ENCODE data around the gene METTL24.

The METTL24 gene

GRCh38 chr6:110345025-110345424 lies 13.1 kb downstream of the METTL24 start:
- no peak overlapping the region for H2BK15ac ChIP-seq (ENCODE audit: low read depth, poor library complexity, severe bottlenecking)
- no peak overlapping the region for H3K9ac ChIP-seq (ENCODE audit: low read length)
- H2BK120ac ChIP-seq (ENCODE audit: low read depth, low read length), result no peak overlapping the region
- H3K4ac ChIP-seq (ENCODE audit: low read depth in 1 of 2, low read length in 2 of 2), result no peak overlapping the region
- no peak overlapping the region for H2AFZ ChIP-seq (ENCODE audit: low read depth, low read length)
- no peak overlapping the region for H2BK12ac ChIP-seq (ENCODE audit: low read length in 2 of 2)
- H3K14ac ChIP-seq (ENCODE audit: low read length in 2 of 2), result no peak overlapping the region
- no peak overlapping the region for H2AK5ac ChIP-seq (ENCODE audit: low read length, severe bottlenecking)
- H3K27me3 ChIP-seq (ENCODE audit: control insufficient read depth in 1 of 2, insufficient read depth in 1 of 2, low read length in 2 of 2), result peaks cover 0 to 5% of the 10 kb centered on the region in 2 experiments
- no peak overlapping the region for H3K4me2 ChIP-seq (ENCODE audit: low read length, poor library complexity, severe bottlenecking)
- no peak overlapping the region for H3K27ac ChIP-seq (ENCODE audit: low read length, poor library complexity, severe bottlenecking)
- no peaks in the 10 kb centered on the region for H3K9me3 ChIP-seq (ENCODE audit: control insufficient read depth, low read length)
- 76% methylated on average over 3 of the region's 4 CpGs for WGBS
- H3K23ac ChIP-seq (ENCODE audit: low read length in 2 of 2), result no peak overlapping the region
- no peak overlapping the region for H2BK5ac ChIP-seq (ENCODE audit: low read depth, low read length, poor library complexity, severe bottlenecking)
- H3K4me3 ChIP-seq (ENCODE audit: insufficient read depth in 1 of 2, low read depth in 1 of 2, low read length in 2 of 2), result no peak overlapping the region
- peaks cover 2% of the 10 kb centered on the region for H3K4me1 ChIP-seq (ENCODE audit: control insufficient read depth, insufficient read depth, low read depth, low read length)
- H4K8ac ChIP-seq (ENCODE audit: low read length), result no peak overlapping the region
- H3K18ac ChIP-seq (ENCODE audit: low read depth in 1 of 2, low read length in 2 of 2), result no peak overlapping the region
- no peak overlapping the region for H4K91ac ChIP-seq (ENCODE audit: low read length)
- H3K36me3 ChIP-seq (ENCODE audit: control insufficient read depth in 1 of 2, insufficient read depth in 2 of 2, low read depth in 1 of 2, low read length in 2 of 2), result no peaks in the 10 kb centered on the region
- no peaks in the 10 kb centered on the region for H3K79me1 ChIP-seq (replicated peaks; ENCODE audit: low read length, poor library complexity, severe bottlenecking)
- DNase-seq, result no peak

- Histone ChIP-seq H3K9ac (ENCODE audit: low read length) (no peak overlapping the region), H2AFZ (ENCODE audit: low read depth, low read length) (no peak overlapping the region), H2BK5ac (ENCODE audit: low read depth, low read length, poor library complexity, severe bottlenecking) (no peak overlapping the region), H3K79me1 (replicated peaks; ENCODE audit: low read length, poor library complexity, severe bottlenecking) (no peaks in the 10 kb centered on the region), H2AK5ac (ENCODE audit: low read length, severe bottlenecking) (no peak overlapping the region), H4K91ac (ENCODE audit: low read length) (no peak overlapping the region), H3K9me3 (ENCODE audit: control insufficient read depth, low read length) (no peaks in the 10 kb centered on the region), H3K14ac (ENCODE audit: low read length in 2 of 2) (no peak overlapping the region), H2BK15ac (ENCODE audit: low read depth, poor library complexity, severe bottlenecking) (no peak overlapping the region), H2BK12ac (ENCODE audit: low read length in 2 of 2) (no peak overlapping the region), H3K23ac (ENCODE audit: low read length in 2 of 2) (no peak overlapping the region), H4K8ac (ENCODE audit: low read length) (no peak overlapping the region), H3K4me2 (ENCODE audit: low read length, poor library complexity, severe bottlenecking) (no peak overlapping the region), H3K36me3 (ENCODE audit: control insufficient read depth in 1 of 2, insufficient read depth in 2 of 2, low read depth in 1 of 2, low read length in 2 of 2) (no peaks in the 10 kb centered on the region), H3K27me3 (ENCODE audit: control insufficient read depth in 1 of 2, insufficient read depth in 1 of 2, low read length in 2 of 2) (peaks cover 0 to 12% of the 10 kb centered on the region in 2 experiments), H3K27ac (ENCODE audit: low read length, poor library complexity, severe bottlenecking) (no peak overlapping the region), H3K4ac (ENCODE audit: low read depth in 1 of 2, low read length in 2 of 2) (no peak overlapping the region), H3K18ac (ENCODE audit: low read depth in 1 of 2, low read length in 2 of 2) (no peak overlapping the region), H2BK120ac (ENCODE audit: low read depth, low read length) (no peak overlapping the region), H3K4me1 (ENCODE audit: control insufficient read depth, insufficient read depth, low read depth, low read length) (no peaks in the 10 kb centered on the region), H3K4me3 (ENCODE audit: insufficient read depth in 1 of 2, low read depth in 1 of 2, low read length in 2 of 2) (no peak overlapping the region)
- 100% methylated on average over 2 of the region's 3 CpGs for WGBS
- DNase-seq, result no peak
Observed at GRCh38 chr6:110342759-110343158, 15.4 kb downstream of the METTL24 start.

DNA sequence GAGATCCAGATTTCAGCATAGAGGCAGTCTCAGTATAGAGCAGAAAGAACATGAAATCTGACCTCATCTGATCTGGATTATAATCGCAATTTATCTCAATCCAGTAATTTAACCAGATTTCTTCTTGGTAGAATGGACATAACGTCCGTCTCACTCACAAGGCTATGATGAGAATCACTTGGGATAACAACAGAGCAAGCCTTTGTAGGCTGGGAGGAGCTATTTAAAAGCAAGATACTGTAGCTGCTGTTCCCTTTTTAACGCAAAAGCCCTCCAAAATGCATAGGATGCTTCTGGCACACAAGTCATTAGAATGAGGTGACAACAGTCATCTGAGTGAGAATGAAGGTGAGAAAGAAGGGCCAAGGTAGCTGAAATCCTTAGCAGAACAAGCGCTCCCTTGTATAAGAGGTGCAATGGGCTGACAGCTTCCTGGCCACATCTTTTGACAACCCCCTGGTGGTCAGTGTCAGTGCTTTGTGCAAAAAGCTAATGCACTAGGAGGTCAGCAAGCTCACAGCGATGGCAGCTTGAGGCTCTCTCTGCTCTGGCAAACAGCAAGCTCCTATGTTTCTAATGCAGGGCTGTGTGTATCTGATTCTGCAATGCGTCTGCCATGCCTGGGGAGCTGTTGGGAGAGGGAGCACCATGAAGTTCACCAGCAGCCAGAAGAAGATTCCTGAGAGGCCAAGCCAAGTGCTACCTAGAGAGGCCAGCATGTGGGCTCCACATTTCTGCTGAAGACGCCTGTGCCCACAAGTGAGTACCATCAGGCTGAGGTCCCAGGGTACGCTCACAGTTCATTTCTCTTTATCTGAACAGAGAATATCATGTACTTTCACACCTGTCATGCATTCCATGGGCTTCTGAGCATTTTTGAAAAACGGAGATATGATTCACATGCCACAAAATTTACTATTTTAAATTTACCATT lies 16.2 kb downstream of the METTL24 start:
- no peak overlapping the region for H3K23ac ChIP-seq (ENCODE audit: low read length in 2 of 2)
- no peak overlapping the region for H2BK5ac ChIP-seq (ENCODE audit: low read depth, low read length, poor library complexity, severe bottlenecking)
- H3K4me3 ChIP-seq (ENCODE audit: insufficient read depth in 1 of 2, low read depth in 1 of 2, low read length in 2 of 2), result no peak overlapping the region
- no peaks in the 10 kb centered on the region for H3K4me1 ChIP-seq (ENCODE audit: control insufficient read depth, insufficient read depth, low read depth, low read length)
- no peak overlapping the region for H2AK5ac ChIP-seq (ENCODE audit: low read length, severe bottlenecking)
- no peak overlapping the region for H2BK15ac ChIP-seq (ENCODE audit: low read depth, poor library complexity, severe bottlenecking)
- no peak overlapping the region for H3K9ac ChIP-seq (ENCODE audit: low read length)
- no peak overlapping the region for H3K18ac ChIP-seq (ENCODE audit: low read depth in 1 of 2, low read length in 2 of 2)
- H3K9me3 ChIP-seq (ENCODE audit: control insufficient read depth, low read length), result no peaks in the 10 kb centered on the region
- no peak overlapping the region for H3K27ac ChIP-seq (ENCODE audit: low read length, poor library complexity, severe bottlenecking)
- no peaks in the 10 kb centered on the region for H3K79me1 ChIP-seq (replicated peaks; ENCODE audit: low read length, poor library complexity, severe bottlenecking)
- no peak overlapping the region for H4K91ac ChIP-seq (ENCODE audit: low read length)
- no peaks in the 10 kb centered on the region for H3K36me3 ChIP-seq (ENCODE audit: control insufficient read depth in 1 of 2, insufficient read depth in 2 of 2, low read depth in 1 of 2, low read length in 2 of 2)
- peaks cover 0 to 17% of the 10 kb centered on the region in 2 experiments for H3K27me3 ChIP-seq (ENCODE audit: control insufficient read depth in 1 of 2, insufficient read depth in 1 of 2, low read length in 2 of 2)
- peak; percentile 58 for DNase-seq
- no peak overlapping the region for H2BK120ac ChIP-seq (ENCODE audit: low read depth, low read length)
- H3K14ac ChIP-seq (ENCODE audit: low read length in 2 of 2), result no peak overlapping the region
- no peak overlapping the region for H3K4me2 ChIP-seq (ENCODE audit: low read length, poor library complexity, severe bottlenecking)
- H4K8ac ChIP-seq (ENCODE audit: low read length), result no peak overlapping the region
- peak overlapping the region in 1 of 2 experiments; percentile 9 for H3K4ac ChIP-seq (ENCODE audit: low read depth in 1 of 2, low read length in 2 of 2)
- H2BK12ac ChIP-seq (ENCODE audit: low read length in 2 of 2), result no peak overlapping the region
- WGBS, result 71% methylated on average over 10 of the region's 10 CpGs
- peak overlapping the region; percentile 67 for H2AFZ ChIP-seq (ENCODE audit: low read depth, low read length)

DNA sequence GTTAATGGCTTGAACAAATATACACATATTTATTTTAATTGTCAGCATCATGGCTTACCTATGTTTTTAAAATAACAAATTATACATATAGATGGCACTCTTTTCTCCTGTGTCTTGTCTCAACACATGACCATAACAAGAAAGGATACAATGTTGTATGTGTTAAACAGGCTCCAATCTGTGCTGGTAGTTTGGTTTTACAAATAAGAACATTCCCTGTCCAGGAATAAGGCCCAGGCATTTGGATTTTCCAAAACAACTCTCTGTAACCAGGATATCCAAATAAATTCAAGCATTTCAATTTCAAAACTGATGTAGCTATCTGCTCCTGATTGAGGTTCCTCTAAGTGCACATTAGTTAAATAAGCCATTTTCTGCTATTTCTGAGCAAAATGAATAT lies 17.1 kb downstream of the METTL24 start:
- no peak overlapping the region for H3K27ac ChIP-seq (ENCODE audit: low read length, poor library complexity, severe bottlenecking)
- no peak overlapping the region for H3K9ac ChIP-seq (ENCODE audit: low read length)
- no peak overlapping the region for H3K23ac ChIP-seq (ENCODE audit: low read length in 2 of 2)
- no peak overlapping the region for H3K4me3 ChIP-seq (ENCODE audit: insufficient read depth in 1 of 2, low read depth in 1 of 2, low read length in 2 of 2)
- H4K91ac ChIP-seq (ENCODE audit: low read length), result no peak overlapping the region
- H2AK5ac ChIP-seq (ENCODE audit: low read length, severe bottlenecking), result no peak overlapping the region
- no peaks in the 10 kb centered on the region for H3K36me3 ChIP-seq (ENCODE audit: control insufficient read depth in 1 of 2, insufficient read depth in 2 of 2, low read depth in 1 of 2, low read length in 2 of 2)
- no peak for DNase-seq
- H3K18ac ChIP-seq (ENCODE audit: low read depth in 1 of 2, low read length in 2 of 2), result no peak overlapping the region
- H3K4me1 ChIP-seq (ENCODE audit: control insufficient read depth, insufficient read depth, low read depth, low read length), result no peaks in the 10 kb centered on the region
- no peak overlapping the region for H4K8ac ChIP-seq (ENCODE audit: low read length)
- H2BK5ac ChIP-seq (ENCODE audit: low read depth, low read length, poor library complexity, severe bottlenecking), result no peak overlapping the region
- H3K27me3 ChIP-seq (ENCODE audit: control insufficient read depth in 1 of 2, insufficient read depth in 1 of 2, low read length in 2 of 2), result peaks cover 0 to 17% of the 10 kb centered on the region in 2 experiments
- H2BK15ac ChIP-seq (ENCODE audit: low read depth, poor library complexity, severe bottlenecking), result no peak overlapping the region
- H2AFZ ChIP-seq (ENCODE audit: low read depth, low read length), result no peak overlapping the region
- H2BK120ac ChIP-seq (ENCODE audit: low read depth, low read length), result no peak overlapping the region
- H3K4me2 ChIP-seq (ENCODE audit: low read length, poor library complexity, severe bottlenecking), result no peak overlapping the region
- H3K79me1 ChIP-seq (replicated peaks; ENCODE audit: low read length, poor library complexity, severe bottlenecking), result no peaks in the 10 kb centered on the region
- H3K4ac ChIP-seq (ENCODE audit: low read depth in 1 of 2, low read length in 2 of 2), result no peak overlapping the region
- no peak overlapping the region for H3K14ac ChIP-seq (ENCODE audit: low read length in 2 of 2)
- H2BK12ac ChIP-seq (ENCODE audit: low read length in 2 of 2), result no peak overlapping the region
- no peaks in the 10 kb centered on the region for H3K9me3 ChIP-seq (ENCODE audit: control insufficient read depth, low read length)

Measured in mesenchymal stem cell (in vitro differentiated cells and primary cell).